HAP-1 (cell line): ENCODE results near the gene GXYLT1.
"Not testable (repeated sequence)": the region's sequence is repeated elsewhere in the genome, so short reads cannot be mapped to it uniquely, and the experiment has no call there.

Experiments used
- DNase-seq, 2 experiments: peaks; one replicate each; pipeline ENCODE4 v3.0.0-alpha.2; 2016 to 2020; ENCODE audit warnings: low spot score in 2 of 2
- H3K27me3 ChIP-seq: fragments of 250-450 bp; sonication (Bioruptor Pico); 2 replicates; pipeline ENCODE4 v1.5.1; 2020; ENCODE audit warnings: low read depth, mild to moderate bottlenecking, moderate library complexity
- H3K36me3 ChIP-seq: fragments of 250-450 bp; sonication (Bioruptor Pico); replicated peaks from 2 replicates; pipeline ENCODE4 v1.5.1; 2020; ENCODE audit warnings: mild to moderate bottlenecking
- H3K4me1 ChIP-seq: fragments of 250-450 bp; sonication (Bioruptor Pico); 2 replicates; pipeline ENCODE4 v1.5.1; 2020; ENCODE audit warnings: mild to moderate bottlenecking
- H3K4me3 ChIP-seq: fragments of 250-450 bp; sonication (Bioruptor Pico); 2 replicates; pipeline ENCODE4 v1.5.1; 2020; ENCODE audit warnings: mild to moderate bottlenecking, moderate library complexity
- H3K9me3 ChIP-seq: fragments of 250-450 bp; sonication (Bioruptor Pico); 2 replicates; pipeline ENCODE4 v1.5.1; 2020; ENCODE audit warnings: mild to moderate bottlenecking, moderate library complexity
- in situ Hi-C: fragments of 300-500 bp; cut with MboI; formaldehyde crosslinking; loops from 3 replicates; pipeline ENCODE4 v1.14.3; 2020; ENCODE audit warnings: low sequenced_read_pairs, inconsistent platforms, mixed read lengths

The GXYLT1 gene

DNA sequence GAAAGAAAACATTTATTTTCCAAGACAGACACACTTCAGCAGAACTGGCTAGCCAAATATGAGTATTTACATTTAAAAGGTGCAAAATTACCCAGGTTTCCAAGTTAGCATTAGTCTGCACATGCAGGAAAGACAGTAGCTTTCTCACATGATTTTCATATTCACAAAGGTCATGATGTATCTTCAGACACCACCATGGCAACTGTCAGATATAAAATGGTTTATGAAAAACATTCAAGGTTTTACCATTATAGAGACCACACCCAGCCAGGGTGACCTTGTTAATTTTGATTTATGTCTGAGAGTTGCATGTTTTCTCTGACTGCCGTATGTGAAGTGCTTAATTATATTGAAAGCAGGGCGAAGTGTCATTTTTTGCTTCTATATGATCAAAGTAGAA is 91.2 kb downstream of the GXYLT1 start:
- H3K4me3 ChIP-seq: no peak overlapping the region
- no peaks in the 10 kb centered on the region for H3K9me3 ChIP-seq
- no peak for DNase-seq
- H3K36me3 ChIP-seq: no peaks in the 10 kb centered on the region
- H3K4me1 ChIP-seq: no peaks in the 10 kb centered on the region; the same call in 1 of the 2 replicates
- no peaks in the 10 kb centered on the region for H3K27me3 ChIP-seq
- in situ Hi-C loops: no loop called here

DNA sequence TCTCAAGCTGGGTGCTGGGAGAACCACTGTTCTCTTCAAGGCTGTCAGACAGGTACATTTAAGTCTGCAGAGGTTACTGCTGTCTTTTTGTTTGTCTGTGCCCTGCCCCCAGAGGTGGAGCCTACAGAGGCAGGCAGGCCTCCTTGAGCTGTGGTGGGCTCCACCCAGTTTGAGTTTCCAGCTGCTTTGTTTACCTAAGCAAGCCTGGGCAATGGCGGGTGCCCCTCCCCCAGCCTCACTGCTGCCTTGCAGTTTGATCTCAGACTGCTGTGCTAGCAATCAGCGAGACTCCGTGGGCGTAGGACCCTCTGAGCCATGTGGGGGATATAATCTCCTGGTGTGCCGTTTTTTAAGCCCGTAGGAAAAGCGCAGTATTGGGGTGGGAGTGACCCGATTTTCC is 95.7 kb downstream of the GXYLT1 start:
- H3K4me1 ChIP-seq, H3K4me3 ChIP-seq, H3K36me3 ChIP-seq, DNase-seq, H3K27me3 ChIP-seq, in situ Hi-C loops, H3K9me3 ChIP-seq: not testable (repeated sequence)

DNA sequence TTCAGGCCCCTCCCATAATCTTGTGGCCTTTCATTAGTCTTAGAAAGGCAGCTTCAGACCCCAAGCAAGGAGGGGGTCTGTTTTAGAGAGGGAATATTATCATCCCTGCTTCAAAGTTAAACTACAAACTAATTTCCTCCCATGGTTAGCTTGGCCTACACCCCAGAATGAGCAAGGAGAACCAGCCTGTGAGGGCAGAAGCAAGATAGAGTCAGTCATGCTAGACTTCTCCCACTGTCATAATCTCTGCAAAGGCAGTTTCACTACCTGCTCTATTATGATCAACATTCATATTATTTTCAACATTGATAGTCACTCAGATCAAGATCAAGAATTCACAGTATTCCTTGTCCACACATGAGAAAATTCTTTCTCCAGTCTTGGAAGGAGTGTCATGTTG is 105.1 kb downstream of the GXYLT1 start:
- Histone ChIP-seq H3K9me3 (no peaks in the 10 kb centered on the region), H3K27me3 (no peaks in the 10 kb centered on the region), H3K4me3 (no peak overlapping the region), H3K36me3 (no peaks in the 10 kb centered on the region), H3K4me1 (no peaks in the 10 kb centered on the region)
- DNase-seq: no peak
- in situ Hi-C loops: no loop called here

DNA sequence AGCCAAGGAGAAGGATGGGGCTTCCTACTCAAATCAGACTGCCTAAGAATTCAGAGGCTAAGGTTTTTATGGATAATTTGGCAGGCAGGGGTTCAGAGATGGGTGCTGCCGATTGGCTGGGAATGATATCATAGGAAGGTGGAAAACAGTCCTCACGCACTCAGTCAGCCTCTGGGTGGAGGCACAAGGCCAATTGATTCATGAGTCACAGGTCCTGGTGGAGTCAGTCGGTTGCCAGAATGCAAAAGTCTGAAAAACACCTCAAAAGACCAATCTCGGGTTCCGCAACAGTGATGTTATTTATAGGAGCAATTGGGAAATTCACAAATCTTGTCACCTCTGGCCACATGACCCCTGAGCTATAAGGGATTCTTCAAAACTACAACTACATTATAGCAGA is 105.5 kb downstream of the GXYLT1 start:
- H3K27me3 ChIP-seq: no peaks in the 10 kb centered on the region
- no peaks in the 10 kb centered on the region for H3K36me3 ChIP-seq
- H3K4me1 ChIP-seq: no peaks in the 10 kb centered on the region
- H3K9me3 ChIP-seq: no peaks in the 10 kb centered on the region
- in situ Hi-C loops: no loop called here
- no peak overlapping the region for H3K4me3 ChIP-seq
- no peak for DNase-seq

DNA sequence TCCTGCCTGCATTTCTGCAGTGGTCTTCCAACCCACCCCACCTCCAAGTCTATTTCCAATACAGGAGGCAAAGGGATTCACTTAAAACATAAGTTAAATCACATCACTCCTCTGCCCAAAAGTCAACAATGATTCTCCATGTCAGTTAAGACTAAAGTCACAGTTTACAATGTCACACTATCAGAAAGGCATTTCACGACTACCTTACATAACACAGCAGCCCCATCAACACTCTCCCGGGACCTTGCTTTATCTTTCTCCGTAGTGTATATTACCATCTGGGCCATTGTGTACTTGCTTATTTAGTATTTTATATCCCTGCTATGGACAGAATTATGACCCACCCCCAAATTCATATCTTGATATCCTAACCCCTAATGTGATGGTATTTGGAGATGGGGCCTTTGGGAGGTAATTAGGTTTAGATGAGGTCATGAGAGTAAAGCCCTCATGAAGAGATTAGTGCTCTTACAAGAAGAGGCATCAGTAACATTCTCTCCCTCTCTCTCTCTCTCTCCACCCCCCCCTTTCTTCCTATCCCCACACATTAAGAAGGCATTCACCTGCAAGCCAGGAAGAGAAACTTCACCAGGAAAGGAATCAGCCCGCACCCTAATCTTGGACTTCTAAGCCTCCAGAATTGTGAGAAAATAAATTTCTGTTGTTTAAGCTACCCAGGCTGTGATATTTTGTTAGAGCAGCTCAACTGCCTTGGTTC is 112.7 kb downstream of the GXYLT1 start:
- Histone ChIP-seq H3K36me3 (no peaks in the 10 kb centered on the region), H3K4me3 (no peak overlapping the region), H3K4me1 (no peaks in the 10 kb centered on the region), H3K9me3 (no peaks in the 10 kb centered on the region), H3K27me3 (no peaks in the 10 kb centered on the region)
- DNase-seq: no peak
- in situ Hi-C loops: no loop called here
